Activated CD8-positive, alpha-beta T cell treated with anti-CD3 and anti-CD28 coated beads for 36 hours (primary cell): Measurements from ENCODE around the gene OSM. TPM values are rescaled to one million over a fixed set of nuclear protein-coding genes. Genes with fewer than 3 reads are reported as not detected.

Source experiments
- ATAC-seq: fragments of 200-7000 bp; cut with Tn5 transposase; one replicate; pipeline ENCODE4 v1.10.0; 2021; ENCODE audit warnings: mild to moderate bottlenecking, moderate library complexity
- CTCF ChIA-PET: fragments of 350-600 bp; sonication (Branson Sonifier 250); formaldehyde crosslinking; loops from one replicate; lab custom pipeline; 2021; ENCODE audit warnings: antibody characterized with exemption; lab: Charles Lee
- POLR2A ChIA-PET: fragments of 350-600 bp; sonication (Branson Sonifier 250); formaldehyde crosslinking; loops from one replicate; lab custom pipeline; 2021; ENCODE audit warnings: antibody characterized with exemption; lab: Charles Lee
- DNase-seq: peaks from one replicate; pipeline ENCODE4 v3.0.0-alpha.2; 2020
- H3K27ac Mint-ChIP-seq: one replicate; pipeline ENCODE4 v1.8.0; 2021; ENCODE audit warnings: mild to moderate bottlenecking, mixed read lengths
- H3K27me3 Mint-ChIP-seq: one replicate; pipeline ENCODE4 v1.8.0; 2021; ENCODE audit warnings: mixed read lengths
- H3K36me3 Mint-ChIP-seq: one replicate; pipeline ENCODE4 v1.8.0; 2021; ENCODE audit warnings: low read depth, mixed read lengths
- H3K4me1 Mint-ChIP-seq: one replicate; pipeline ENCODE4 v1.8.0; 2021; ENCODE audit warnings: low read depth, mixed read lengths
- H3K4me3 Mint-ChIP-seq: one replicate; pipeline ENCODE4 v1.8.0; 2021; ENCODE audit warnings: mild to moderate bottlenecking, moderate library complexity, mixed read lengths
- H3K9me3 Mint-ChIP-seq: one replicate; pipeline ENCODE4 v1.8.0; 2021; ENCODE audit warnings: mixed read lengths
- intact Hi-C: fragments of 100-400 bp; cut with micrococcal nuclease; formaldehyde crosslinking; loops from one replicate; pipeline ENCODE4 v1.10.0; 2022
- total RNA-seq, 2 experiments: library from RNA; stranded (reverse); gene quantifications; one replicate each; pipeline ENCODE4 v1.2.3, GENCODE V29; 2021
- TF ChIP-seq, protein P1 (sequence below): fragments of 200-600 bp; IDR thresholded peaks from one replicate; pipeline ENCODE4 v1.8.0; 2022; ENCODE audit warnings: antibody characterized with exemption, mild to moderate bottlenecking

OSM gene
- total RNA-seq, 2 experiments from 2014 or later = 44.3 to 45.7 TPM

DNA sequence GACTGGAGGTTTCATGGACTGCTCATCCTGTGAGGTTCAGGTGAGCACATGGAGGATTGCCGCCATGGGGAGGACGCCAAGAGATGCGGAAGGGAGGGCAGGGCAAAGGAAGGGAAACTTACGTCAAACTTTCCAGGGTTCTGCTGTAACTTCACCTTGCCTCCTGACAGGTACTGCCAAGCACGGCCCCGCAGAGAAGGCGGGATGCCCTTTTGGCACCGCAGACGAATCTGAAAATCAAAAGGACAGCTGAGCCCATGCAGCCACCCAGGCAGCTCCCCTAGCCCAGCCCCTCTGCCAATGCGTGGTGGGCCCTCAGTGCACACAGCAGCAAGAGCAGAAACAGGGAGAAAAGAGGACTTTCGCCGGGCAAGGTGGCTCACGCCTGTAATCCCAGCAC lies 32.7 kb upstream of the OSM start:
- TF ChIP-seq, protein P1, sequence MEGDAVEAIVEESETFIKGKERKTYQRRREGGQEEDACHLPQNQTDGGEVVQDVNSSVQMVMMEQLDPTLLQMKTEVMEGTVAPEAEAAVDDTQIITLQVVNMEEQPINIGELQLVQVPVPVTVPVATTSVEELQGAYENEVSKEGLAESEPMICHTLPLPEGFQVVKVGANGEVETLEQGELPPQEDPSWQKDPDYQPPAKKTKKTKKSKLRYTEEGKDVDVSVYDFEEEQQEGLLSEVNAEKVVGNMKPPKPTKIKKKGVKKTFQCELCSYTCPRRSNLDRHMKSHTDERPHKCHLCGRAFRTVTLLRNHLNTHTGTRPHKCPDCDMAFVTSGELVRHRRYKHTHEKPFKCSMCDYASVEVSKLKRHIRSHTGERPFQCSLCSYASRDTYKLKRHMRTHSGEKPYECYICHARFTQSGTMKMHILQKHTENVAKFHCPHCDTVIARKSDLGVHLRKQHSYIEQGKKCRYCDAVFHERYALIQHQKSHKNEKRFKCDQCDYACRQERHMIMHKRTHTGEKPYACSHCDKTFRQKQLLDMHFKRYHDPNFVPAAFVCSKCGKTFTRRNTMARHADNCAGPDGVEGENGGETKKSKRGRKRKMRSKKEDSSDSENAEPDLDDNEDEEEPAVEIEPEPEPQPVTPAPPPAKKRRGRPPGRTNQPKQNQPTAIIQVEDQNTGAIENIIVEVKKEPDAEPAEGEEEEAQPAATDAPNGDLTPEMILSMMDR = no peak
- ATAC-seq (no peak), DNase-seq (no peak)
- intact Hi-C loops = no loop called here
- peaks cover 15% of the 10 kb centered on the region for H3K36me3 Mint-ChIP-seq
- no peak overlapping the region for H3K4me3 Mint-ChIP-seq
- H3K27me3 Mint-ChIP-seq = no peaks in the 10 kb centered on the region
- ChIA-PET CTCF (interaction anchor here (5.7 to 19.3 kb wide), 2 partner anchors 11 to 90 kb away, joined by 31 to 472 read pairs; partner anchors contain the start of genes CASTOR1, RNF215 and SEC14L2), POLR2A (interaction anchor here (0.6 to 1.3 kb wide), 3 partner anchors 9 to 418 kb away, joined by 3 to 5 read pairs (median 4); no protein-coding TSS in a partner anchor)
- no peaks in the 10 kb centered on the region for H3K9me3 Mint-ChIP-seq
- no peak overlapping the region for H3K27ac Mint-ChIP-seq
- peaks cover 80% of the 10 kb centered on the region for H3K4me1 Mint-ChIP-seq

DNA sequence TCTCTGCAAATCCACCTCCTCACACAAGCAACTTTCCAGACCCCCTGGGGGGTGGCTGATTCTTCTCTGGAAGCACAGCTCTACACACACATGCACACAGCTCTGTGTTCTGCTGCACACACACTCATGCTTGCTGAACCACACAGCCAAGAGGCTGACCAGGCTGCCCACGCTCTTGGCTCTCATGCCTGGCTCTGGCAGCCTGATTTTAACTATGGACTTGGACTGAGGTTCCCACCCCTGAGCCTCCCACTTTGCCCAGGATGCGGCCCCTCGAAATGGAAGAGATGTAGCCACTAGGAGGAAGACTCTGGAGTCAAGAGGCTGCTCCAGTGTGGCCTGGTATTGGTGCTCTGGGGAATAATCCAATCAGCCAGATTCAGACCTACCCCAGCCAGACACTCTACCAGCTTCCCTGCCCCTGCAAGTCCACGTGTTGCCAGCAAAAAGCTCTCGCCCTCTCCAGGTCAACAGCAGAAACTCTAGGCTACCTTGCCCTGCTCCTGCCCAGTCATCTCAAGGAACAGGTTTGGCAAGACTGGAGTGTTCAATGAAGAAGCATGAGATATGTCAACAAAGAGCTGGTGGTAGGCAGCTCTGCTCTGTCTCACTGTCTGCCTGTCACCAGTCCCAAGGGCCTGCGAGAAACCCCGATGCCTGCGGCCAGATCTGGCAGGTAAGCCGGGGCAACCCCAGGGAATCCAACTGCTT lies 31.5 kb upstream of the OSM start:
- H3K27me3 Mint-ChIP-seq = no peaks in the 10 kb centered on the region
- DNase-seq (no peak), ATAC-seq (no peak)
- H3K4me1 Mint-ChIP-seq = peaks cover 68% of the 10 kb centered on the region
- CTCF ChIA-PET = interaction anchor here (5.7 to 19.3 kb wide), 2 partner anchors 9 to 92 kb away, joined by 31 to 472 read pairs; partner anchors contain the start of genes CASTOR1, RNF215 and SEC14L2
- TF ChIP-seq, protein P1 = no peak
- H3K9me3 Mint-ChIP-seq = no peaks in the 10 kb centered on the region
- intact Hi-C loops = no loop called here
- POLR2A ChIA-PET = interaction anchor here (1.1 to 2.5 kb wide), 4 partner anchors 8 to 27 kb away, joined by 3 to 7 read pairs (median 4); partner anchors contain the start of gene CASTOR1
- peak overlapping the region; percentile 51 for H3K27ac Mint-ChIP-seq
- H3K4me3 Mint-ChIP-seq = no peak overlapping the region
- H3K36me3 Mint-ChIP-seq = peaks cover 15% of the 10 kb centered on the region

DNA sequence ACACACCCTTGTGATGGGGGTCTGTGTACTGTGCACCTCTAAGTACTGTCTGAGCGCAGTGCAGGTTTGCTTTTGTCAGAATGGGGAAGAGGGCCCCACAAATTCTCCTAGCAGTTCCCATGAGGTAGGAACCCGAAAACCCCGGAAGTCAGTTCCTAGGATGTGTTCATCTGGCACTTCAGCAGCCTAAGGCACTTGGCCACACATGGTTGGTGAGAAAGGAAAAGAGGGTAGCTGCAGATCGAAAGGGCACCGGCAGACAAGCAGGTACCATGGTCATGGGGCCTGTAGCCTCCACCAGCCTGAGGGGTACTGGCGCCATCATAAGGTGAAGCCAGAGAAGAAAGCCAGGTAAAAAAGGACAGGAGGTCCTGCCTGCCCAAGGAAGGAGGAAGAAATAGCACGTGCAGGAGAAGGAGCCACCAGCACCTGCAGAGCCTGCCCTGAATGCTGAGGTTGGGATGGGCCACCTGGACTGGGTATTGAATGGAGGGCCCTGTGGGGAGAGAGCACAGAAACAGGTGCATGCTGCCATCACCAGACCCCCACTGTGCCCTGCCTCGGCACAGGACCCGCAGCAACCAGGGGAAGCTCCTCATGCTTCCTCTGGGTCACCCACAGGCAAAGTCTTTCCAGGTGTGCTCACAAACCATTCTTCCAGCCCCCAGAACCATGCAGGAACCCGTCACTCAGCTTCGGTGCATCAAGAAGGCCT lies 30.8 kb upstream of the OSM start:
- H3K36me3 Mint-ChIP-seq = peaks cover 11% of the 10 kb centered on the region
- DNase-seq (no peak), ATAC-seq (no peak)
- POLR2A ChIA-PET = interaction anchor here (1.1 to 2.5 kb wide), 3 partner anchors 8 to 28 kb away, joined by 3 to 7 read pairs (median 4); partner anchors contain the start of gene CASTOR1
- H3K4me3 Mint-ChIP-seq = no peak overlapping the region
- CTCF ChIA-PET = interaction anchor here (5.7 to 19.3 kb wide), 2 partner anchors 9 to 92 kb away, joined by 31 to 472 read pairs; partner anchors contain the start of genes CASTOR1, RNF215 and SEC14L2
- TF ChIP-seq, protein P1 = no peak
- peak overlapping the region; percentile 51 for H3K27ac Mint-ChIP-seq
- H3K9me3 Mint-ChIP-seq = no peaks in the 10 kb centered on the region
- intact Hi-C loops = no loop called here
- peaks cover 61% of the 10 kb centered on the region for H3K4me1 Mint-ChIP-seq
- H3K27me3 Mint-ChIP-seq = no peaks in the 10 kb centered on the region

DNA sequence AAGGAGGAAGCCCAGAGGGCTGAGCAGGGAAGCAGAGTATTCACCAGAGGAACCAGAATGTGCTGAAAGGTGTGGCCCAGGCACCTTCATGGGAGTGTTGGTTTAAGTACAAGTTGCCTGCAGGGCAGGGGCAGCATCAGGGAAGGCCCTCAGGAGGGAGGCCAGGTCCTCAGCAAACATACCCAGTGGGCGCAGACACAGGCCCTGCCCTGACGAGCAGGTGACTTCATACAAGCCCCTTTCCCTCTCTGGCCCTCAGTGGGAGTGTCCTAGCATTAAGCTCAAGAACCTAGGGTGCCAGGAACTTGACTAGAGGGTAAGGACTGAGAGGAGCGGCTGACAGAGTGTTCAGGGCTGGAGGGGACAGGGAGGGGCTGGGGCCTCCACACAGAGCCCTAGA lies 30.2 kb upstream of the OSM start:
- no peak overlapping the region for H3K4me3 Mint-ChIP-seq
- H3K27me3 Mint-ChIP-seq = no peaks in the 10 kb centered on the region
- CTCF ChIA-PET = interaction anchor here (1.1 to 19.3 kb wide), 6 partner anchors 8 to 93 kb away, joined by 3 to 472 read pairs (median 4); partner anchors contain the start of genes CASTOR1, RNF215, SEC14L2 and TBC1D10A
- intact Hi-C loops = no loop called here
- peaks cover 55% of the 10 kb centered on the region for H3K4me1 Mint-ChIP-seq
- peak; percentile 37 for ATAC-seq
- no peaks in the 10 kb centered on the region for H3K9me3 Mint-ChIP-seq
- H3K36me3 Mint-ChIP-seq = peaks cover 10% of the 10 kb centered on the region
- DNase-seq = no peak
- TF ChIP-seq, protein P1 = no peak
- peak overlapping the region; percentile 51 for H3K27ac Mint-ChIP-seq
- POLR2A ChIA-PET = interaction anchor here (0.8 to 2.5 kb wide), 2 partner anchors 28 to 29 kb away, joined by 3 to 7 read pairs; no protein-coding TSS in a partner anchor
